Measurements from ENCODE around the gene TOR4A.
A peak's percentile ranks its signal among the peaks of the same experiment; 100 is the strongest.
"Not testable (repeated sequence)": the region's sequence is repeated elsewhere in the genome, so short reads cannot be mapped to it uniquely, and the experiment has no call there.

TOR4A gene

DNA sequence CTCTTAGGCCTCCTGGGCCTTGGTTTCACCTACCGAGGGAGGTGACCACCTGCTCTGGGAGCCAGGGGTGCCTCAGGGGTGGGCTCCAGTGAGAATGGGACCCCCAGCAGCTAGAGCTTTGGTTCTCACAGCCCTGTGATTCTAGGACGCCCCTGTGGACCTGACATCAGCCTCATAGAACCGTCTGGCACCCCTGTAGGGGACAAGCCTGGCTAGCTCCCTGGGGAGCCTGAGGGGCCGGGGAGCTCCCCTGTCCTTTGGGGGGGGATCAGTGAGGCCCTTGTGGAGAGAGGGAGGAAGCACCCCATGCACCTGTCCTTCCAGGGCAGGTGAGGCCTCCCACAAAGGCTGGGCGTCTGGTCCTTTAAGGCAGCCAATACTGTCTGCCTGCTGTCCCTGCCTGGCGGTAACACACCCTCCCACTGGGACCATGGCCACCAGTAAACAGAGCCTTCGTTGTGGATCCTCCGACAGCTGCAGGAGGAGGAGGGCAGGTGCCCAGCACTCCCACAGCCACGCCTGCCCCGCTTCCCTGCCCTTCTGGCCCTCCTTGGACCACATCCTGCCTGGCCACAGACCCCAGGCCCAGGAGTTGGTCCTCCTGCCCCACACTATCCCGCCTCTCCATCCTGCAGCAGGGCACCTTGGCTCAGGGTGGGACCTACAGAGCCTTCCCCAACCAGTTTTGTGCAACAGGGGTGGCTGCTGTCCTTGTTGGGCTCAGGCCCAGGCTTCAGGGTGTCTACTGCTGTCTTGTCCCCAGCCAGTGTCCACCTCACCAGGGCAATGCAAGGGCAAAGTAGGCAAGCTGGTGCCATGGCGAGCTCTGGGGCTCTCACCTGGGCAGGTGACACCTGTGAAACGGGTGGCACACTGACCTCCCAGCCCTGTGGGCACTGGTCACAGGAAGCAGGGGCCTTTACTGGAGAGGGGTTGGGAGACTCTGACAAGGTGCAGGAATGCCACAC lies 39.5 kb upstream of the TOR4A start:
- intact Hi-C loops (cut with DNase I) = loop anchor here (5.0 kb wide), 1 partner anchor 51 kb away; the partner anchor contains the start of genes ANAPC2 and SSNA1
- peak in 9 of 10 donors; percentile 59 to 96 (median 75) for DNase-seq

DNA sequence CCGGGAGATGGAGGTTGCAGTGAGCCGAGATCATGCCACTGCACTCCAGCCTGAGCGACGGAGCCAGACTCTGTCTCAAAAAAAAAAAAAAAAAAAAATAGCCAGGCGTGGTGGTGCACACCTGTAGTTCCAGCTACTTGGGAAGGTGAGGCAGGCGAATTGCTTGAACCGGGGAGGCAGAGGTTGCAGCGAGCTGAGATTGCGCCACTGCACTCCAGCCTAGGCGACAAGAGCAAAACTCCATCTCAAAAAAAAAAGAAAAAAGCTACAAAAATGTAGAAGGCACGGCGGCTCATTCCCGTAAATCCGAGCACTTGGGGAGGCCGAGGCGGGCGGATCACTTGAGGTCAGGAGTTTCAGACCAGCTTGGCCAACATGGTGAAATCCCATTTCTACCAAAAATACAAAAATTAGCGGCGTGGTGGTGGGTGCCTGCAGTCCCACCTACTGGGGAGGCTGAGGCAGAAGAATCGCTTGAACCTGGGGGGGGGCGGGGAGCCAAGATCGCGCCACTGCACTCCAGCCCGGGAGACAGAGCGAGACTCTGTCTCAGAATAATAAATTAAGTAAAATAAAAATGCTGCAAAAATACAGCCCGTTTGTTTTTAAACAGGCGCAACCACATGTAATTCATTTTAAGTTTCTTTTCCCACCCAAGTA lies 37.9 kb upstream of the TOR4A start:
- intact Hi-C loops (cut with DNase I) = loop anchor here (5.0 kb wide), 1 partner anchor 52 kb away; the partner anchor contains the start of genes ANAPC2 and SSNA1
- DNase-seq = peak in 1 of 10 donors; percentile 83

DNA sequence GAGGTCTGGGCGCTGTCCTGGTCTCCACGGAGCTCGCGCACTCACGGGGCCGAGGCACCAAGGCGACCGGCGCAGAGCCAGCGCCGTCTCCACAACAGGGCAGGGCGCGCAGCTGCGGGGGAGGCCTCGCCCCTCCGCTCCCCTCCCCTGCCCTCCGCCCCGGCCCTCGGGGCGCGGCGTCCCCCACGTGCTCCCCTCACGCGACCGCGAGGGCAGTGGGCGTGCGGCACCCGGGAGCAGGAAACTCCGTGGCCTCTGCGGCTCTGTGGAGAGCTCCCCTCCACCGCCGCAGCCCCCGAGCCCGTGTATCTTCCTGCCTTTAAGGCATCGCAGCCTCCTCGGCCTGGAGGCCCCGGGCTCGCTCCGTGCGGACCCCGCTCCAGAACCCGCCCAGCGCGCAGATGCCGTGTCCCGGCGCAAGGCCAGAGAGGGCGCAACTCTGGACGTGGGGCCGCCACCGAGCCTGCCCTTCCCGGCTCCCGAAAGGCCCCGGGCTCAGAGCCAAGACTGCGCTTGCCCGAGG lies 37.1 kb upstream of the TOR4A start:
- intact Hi-C loops (cut with DNase I) = no loop called here
- peak; percentile 56 to 96 (median 72) for DNase-seq

DNA sequence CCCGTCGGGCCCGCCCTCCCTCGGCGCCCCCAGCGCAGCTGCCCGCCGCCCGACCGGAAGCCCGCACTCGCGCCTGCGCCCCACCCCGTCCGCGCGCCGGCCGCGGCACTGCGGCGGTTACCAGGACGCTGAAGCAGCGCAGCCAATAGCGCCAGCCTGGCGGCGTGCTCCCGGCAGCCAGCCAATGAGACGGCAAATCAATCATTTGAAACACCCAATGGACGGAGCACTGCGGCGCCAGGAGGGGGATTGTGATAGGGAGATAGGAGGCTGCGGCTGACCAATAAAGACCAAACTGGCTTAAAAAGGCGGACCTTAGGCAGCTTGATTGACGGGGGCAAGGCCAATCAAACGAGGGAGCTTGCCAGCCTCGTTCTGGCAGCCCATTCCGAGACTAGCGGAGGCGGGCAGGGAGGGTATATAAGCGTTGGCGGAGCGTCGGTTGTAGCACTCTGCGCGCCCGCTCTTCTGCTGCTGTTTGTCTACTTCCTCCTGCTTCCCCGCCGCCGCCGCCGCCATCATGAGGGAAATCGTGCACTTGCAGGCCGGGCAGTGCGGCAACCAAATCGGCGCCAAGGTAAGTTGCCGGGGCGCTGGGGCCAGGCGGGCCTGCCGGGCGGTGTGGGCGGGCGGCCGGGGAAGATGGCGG lies 36.6 kb upstream of the TOR4A start, which contains the start of gene TUBB4B:
Gene TUBB4B, plus strand, starts transcription at position 447 of the 649 bp plus-strand sequence. Its CDS starts 74 bp downstream, at position 521.
- intact Hi-C loops (cut with DNase I) = loop anchor here (1.0 kb wide), 1 partner anchor 14 kb away; the partner anchor contains the start of gene NELFB
- peak; percentile 98 to 100 (median 99) for DNase-seq

DNA sequence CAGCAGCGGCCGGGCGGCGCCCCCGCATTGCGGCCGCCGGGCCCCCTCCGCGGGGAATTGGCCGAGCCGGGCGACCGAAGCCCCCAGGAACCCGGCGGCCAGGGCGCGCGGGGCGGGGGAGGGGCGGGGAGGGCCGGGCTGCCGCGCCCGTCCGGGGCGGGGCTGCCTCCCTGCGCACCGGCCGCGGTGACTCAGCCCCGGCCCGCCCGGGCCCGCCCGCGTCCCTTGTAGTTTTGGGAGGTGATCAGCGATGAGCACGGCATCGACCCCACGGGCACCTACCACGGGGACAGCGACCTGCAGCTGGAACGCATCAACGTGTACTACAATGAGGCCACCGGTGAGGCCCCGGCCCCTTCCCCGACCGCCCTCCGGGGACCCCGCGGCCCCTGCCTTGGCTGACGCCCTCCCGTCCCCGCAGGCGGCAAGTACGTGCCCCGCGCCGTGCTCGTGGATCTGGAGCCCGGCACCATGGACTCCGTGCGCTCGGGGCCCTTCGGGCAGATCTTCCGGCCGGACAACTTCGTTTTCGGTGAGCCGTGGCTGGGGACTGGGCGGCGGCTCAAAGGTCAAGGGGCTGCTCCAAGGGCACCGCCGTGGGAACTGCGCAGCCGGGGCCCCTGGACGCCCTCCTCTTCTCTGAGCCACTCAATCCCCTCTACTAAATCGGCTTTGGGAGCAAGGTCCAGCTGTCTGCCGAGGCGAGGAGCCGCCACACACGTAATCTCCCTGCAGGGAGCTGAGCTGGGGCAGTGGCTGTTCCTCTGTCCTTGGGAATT lies 35.8 kb upstream of the TOR4A start:
- peak in 3 of 10 donors; percentile 79 to 91 (median 87) for DNase-seq
- intact Hi-C loops (cut with DNase I) = loop anchor here (1.0 kb wide), 1 partner anchor 14 kb away; the partner anchor contains the start of gene NELFB

DNA sequence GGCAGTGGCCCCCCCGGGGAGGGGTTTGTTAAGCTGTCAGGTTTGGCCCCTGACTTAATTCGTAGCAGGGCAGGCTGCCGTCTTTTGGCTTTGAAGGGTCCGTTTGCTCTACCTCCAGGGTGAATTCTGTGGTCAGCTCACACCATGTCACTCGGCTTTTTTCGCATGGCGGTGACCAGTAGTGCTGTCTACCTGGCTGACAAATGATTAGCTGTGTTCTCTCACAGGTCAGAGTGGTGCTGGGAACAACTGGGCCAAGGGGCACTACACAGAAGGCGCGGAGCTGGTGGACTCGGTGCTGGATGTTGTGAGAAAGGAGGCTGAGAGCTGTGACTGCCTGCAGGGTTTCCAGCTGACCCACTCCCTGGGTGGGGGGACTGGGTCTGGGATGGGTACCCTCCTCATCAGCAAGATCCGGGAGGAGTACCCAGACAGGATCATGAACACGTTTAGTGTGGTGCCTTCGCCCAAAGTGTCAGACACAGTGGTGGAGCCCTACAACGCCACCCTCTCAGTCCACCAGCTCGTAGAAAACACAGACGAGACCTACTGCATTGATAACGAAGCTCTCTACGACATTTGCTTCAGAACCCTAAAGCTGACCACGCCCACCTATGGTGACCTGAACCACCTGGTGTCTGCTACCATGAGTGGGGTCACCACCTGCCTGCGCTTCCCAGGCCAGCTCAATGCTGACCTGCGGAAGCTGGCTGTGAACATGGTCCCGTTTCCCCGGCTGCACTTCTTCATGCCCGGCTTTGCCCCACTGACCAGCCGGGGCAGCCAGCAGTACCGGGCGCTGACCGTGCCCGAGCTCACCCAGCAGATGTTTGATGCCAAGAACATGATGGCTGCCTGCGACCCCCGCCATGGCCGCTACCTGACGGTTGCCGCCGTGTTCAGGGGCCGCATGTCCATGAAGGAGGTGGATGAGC lies 35.0 kb upstream of the TOR4A start:
- intact Hi-C loops (cut with DNase I) = no loop called here

DNA sequence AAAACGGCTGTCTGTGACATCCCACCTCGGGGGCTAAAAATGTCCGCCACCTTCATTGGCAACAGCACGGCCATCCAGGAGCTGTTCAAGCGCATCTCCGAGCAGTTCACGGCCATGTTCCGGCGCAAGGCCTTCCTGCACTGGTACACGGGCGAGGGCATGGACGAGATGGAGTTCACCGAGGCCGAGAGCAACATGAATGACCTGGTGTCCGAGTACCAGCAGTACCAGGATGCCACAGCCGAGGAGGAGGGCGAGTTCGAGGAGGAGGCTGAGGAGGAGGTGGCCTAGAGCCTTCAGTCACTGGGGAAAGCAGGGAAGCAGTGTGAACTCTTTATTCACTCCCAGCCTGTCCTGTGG lies 34.3 kb upstream of the TOR4A start:
- DNase-seq; intact Hi-C loops (cut with DNase I): not testable (repeated sequence)

More for the DNA sequence above, 35.0 kb upstream of the TOR4A start:
- DNase-seq = no peak

DNA sequence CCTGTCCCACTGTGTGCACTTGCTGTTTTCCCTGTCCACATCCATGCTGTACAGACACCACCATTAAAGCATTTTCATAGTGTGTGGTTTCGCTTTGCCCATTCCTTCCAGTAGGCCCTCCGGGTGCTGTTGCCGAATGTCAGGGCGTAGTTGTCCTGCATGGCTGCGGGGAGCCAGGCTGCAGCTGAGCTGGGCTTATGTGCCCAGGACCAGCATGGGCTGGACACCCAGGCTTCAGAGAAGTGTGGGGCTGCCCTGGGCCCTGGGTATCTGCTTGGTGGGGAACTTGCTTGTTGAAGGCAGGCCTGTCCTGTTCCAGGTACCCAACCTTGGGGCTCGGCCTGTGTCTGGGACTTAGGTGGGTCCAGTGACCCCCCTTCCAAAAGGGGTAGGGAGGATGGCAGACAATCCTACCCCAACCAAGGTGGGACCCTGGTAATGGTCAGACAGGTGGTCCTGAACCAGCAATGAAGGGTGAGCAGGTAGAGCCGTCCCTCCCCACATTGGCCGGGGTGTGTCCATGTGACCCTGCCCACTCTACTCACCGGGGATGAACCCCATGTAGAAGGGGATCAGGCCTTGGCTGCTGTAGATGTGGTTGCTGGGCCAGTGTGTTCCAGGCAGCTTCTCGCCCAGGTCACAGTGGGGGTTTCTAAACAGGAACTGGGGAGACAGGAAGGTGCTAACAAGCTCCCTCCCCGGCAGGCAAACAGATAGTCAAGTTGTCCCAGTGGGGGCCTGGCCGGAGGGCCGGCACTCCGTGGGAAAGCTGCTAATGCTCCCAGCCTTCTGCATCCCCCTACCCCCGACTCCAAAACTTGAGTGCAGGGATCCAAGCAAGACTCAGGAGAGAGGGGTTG lies 33.7 kb upstream of the TOR4A start:
- no peak for DNase-seq
- intact Hi-C loops (cut with DNase I) = no loop called here

DNA sequence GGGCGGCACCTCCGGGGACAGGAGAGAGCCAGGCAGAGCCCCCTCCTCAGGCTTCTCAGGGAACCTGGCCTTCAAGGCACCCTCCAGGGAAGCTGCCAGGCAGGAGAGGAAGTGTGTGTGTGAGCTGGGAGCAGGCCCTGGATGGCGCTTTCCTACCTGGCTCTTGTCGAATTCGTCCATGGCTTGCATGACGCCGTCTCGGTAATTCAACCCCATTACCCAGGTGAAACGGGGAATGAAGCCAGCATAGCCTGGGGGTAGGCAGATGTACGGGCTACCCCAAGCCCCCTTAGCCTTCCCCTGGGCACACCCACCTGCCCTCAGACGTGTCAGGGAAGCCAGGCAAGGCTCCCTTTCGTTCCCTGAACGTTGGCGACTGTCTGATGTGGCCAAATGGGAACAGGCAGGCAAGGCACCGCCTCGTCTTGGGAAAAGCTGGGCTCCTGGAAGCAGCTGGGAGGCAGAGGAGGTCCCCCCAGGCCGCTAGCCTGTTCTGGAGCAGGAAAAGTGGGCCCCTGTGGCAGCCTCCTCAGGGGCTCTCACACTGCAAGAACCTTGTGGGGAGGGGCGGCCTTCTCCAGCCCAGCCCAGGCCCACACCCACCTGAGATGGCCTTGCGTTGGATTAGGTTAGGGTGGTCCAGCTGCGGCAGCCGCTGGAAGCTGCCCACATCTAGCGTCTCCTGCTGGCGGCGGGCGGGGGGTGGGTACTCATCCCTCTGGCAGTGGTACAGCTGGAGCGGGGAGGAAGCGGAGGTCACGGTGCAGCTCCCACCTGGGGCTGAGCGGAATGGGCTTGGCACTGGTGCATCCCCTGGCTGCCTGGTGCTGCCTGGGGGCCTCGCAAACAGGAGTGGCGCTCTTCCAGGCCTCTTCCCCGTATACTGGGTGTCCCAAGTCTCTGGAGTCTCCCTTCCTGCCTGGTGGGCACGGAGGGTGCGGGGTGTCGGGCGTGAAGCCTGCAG lies 32.8 kb upstream of the TOR4A start:
- DNase-seq = no peak
- intact Hi-C loops (cut with DNase I) = no loop called here

DNA sequence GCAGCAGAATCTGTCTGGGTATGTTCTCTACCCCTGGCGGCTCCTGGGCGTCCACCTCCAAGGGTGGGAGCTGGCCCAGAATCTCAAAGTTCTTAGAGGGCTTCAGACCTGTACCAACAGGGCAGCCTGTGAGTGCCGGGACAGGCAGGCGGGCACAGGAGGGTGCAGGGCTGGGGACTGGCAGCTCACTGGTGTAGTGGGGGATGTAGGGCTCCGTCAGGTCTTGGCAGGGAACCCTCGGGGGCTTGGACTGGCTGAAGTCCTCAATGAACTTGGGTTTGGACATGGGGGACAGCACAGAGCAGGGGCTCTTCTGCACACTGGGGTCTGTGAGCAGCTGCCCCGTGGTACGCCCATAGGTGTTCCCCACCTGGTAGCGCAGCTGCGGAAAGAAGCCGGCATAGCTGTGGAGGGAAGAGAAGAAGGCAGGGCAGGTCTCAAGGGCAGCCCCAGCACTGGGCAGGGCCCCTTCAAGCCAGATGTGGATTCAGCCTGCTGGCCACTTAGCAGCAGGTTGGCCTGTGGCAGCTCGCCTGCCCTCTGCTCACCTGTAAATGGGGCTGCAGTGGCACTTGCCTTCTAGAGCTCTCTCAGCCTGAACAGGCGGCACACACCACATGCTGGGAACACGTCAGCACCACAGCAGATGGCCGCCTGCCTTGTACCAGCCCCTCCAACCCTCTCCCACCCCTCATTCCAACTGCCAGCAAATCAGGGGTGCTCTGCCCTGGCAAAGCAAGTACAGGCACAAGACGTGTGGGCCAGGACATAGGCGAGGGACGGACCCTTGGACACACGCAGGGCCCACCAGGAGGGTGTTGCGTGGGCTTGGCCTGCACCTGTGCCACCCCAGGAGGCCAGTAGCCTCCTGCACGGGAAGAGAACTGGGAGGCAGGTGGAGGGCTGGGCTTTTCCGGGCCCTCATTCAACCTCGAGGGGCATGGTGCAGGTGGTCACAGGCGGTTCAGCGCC lies 31.8 kb upstream of the TOR4A start:
- intact Hi-C loops (cut with DNase I) = no loop called here
- no peak for DNase-seq

DNA sequence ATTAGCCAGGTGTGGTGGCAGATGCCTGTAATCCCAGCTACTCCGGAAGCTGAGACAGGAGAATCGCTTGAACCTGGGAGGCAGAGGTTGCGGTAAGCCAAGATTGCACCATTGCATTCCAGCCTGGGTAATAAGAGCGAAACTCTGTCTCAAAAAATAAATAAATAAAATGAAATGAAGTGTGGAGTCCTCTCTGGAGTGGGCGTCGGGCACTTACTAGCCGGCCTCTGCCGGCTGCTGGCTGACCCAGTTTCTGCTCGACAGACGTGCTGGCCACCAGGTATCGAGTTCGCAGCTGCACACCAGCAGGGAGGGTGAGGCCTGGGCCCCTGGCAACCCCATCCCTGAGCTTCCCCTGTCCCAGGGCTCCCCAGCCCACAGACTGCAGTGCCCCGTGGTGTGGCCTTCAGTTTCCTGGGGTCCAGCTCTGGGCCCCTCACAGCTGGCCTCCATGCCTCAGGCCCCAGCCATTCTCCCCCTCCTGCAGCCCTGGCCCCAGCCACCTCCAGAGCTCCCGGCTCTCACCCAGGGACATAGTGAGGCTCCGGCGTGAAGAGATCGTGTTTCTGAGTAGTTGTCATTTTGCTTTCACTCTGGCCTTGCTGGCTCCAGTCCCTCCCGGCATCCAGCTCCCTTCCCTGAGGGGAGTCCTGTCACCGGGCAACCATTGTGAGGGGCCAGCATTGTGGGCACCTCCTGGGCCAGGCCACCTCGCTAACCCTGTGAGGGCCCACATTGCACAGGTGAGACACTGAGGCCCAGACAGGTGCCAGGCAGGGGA lies 30.2 kb upstream of the TOR4A start:
- intact Hi-C loops (cut with DNase I) = no loop called here
- DNase-seq = peak in 1 of 10 donors; percentile 88

DNA sequence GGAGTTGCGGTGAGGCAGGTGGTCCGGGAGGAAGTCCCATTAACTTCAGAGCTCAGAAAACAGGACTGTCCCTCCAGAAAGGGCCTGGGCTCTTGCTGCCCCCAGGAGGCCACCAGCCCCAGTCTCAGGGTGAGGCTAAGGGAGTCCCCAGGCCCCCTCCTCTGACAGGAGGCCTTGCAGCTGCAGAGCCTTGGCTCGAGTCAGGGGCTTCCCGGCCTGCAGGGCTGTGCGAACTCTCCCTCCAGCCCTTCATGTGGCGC lies 29.7 kb upstream of the TOR4A start:
- intact Hi-C loops (cut with DNase I) = no loop called here
- no peak for DNase-seq

DNA sequence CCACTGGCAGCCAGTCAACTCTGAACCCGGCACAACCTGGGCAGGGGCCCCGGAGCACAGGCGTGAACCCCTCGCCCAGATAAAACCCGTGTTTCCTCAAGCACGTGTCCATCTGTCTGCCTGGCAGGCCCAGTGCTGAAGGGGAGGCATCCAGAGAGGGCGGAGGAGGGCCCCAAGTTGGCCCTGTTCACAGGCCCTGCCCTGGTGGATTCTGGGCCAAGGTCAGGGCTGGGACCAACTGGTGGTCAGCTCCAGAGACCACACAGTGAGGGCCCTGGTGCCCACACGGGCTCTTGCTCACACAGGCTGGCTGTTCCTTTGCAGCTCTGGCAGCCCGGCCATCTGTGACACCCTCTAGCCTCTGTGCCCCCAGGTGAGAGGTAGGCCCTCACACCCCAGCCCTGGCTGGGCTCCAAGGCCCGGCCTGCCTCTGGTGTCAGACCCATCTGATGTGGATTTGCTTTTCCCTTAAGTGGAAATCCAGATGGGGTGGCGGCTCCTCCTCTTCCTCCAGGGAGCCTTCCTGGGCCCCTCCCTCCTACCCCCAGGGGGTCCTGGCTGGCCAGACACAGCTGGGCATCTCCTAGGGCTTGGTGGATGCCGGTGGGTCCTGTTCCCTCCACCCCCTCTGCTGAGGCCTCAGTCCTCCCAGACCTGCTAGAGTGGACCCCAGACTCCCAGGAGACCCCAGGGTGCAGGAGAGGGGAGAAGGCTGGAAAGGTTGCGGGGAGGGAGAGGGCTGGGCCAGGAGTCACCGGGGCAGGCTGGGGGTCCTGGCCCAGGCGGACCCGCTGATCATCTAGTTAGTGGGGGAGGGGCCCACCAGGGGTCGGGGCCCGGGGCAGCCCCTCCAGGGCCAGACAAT lies 27.0 kb upstream of the TOR4A start:
- intact Hi-C loops (cut with DNase I) = no loop called here
- no peak for DNase-seq

DNA sequence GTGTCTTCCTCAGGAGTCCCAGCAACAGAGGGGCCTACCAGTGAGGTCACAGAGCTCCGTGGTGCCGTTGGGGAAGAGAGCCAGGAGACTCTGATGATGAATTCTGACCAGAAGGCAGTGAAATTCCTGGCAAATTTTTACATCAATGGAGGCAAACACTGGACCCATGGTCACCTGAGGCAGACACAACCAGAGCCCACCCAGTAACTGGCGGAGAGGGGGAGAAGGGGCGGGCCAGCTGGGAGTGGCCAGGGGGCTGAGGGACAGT lies 26.4 kb upstream of the TOR4A start, which contains the start of gene STPG3:
Gene STPG3, plus strand, starts transcription at position 93 of the 268 bp plus-strand sequence. Its CDS starts 1 bp downstream, at position 94.
- intact Hi-C loops (cut with DNase I) = no loop called here
- DNase-seq = no peak
